ENCODE measurements around the gene PNCK. TPM values are rescaled to one million over a fixed set of nuclear protein-coding genes. Genes with fewer than 3 reads are reported as not detected.
"Not testable (repeated sequence)": the region's sequence is repeated elsewhere in the genome, so short reads cannot be mapped to it uniquely, and the experiment has no call there.

The PNCK gene
- total and polyA plus RNA-seq, 2 experiments from 2014 or later, result 3.5 to 11.9 TPM

DNA sequence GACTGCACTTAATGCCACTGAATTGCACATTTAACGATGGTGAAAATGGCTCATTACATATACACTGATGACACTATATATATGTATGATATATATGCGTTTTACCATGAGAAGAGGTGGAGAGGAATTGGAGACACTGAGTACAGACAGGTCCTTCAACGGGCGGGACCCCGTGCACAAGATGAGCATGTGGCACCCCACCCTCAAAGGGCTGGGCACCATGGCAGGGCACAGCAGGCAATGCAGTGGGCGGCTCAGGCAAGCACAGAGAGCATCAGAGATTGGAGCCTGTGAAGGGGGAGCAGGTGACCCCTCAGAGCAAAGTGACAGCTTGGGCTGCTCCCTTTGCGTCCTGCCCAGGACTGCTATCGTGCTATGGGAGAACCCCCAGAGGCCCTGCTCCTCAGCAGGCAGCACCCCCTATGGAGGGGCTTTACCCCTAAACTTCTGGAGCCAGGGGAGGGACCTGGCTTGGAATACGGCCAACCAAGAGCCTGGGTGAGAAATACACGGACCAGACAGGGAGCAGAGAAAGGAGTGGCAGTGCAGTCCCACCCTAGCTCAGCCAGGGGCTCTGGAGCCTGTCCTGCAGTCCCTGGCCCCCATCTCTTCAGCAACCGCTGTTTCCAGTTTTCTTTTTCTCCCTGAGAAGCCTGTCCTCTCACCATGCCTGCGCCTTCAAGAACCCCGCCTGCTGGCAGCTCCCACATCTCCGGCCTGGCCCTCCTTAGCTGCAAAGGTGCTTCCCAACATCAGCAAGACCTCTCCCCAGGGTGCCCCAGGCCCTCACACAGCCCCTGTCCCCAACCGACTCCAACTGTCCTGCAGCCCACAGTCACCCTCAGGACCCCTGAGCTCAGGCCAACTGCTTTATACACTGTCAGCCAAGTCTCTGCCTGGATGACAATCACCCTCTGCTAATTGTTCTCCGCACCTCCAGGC, 24.6 kb upstream of the PNCK start:
- TF ChIP-seq, protein P1, sequence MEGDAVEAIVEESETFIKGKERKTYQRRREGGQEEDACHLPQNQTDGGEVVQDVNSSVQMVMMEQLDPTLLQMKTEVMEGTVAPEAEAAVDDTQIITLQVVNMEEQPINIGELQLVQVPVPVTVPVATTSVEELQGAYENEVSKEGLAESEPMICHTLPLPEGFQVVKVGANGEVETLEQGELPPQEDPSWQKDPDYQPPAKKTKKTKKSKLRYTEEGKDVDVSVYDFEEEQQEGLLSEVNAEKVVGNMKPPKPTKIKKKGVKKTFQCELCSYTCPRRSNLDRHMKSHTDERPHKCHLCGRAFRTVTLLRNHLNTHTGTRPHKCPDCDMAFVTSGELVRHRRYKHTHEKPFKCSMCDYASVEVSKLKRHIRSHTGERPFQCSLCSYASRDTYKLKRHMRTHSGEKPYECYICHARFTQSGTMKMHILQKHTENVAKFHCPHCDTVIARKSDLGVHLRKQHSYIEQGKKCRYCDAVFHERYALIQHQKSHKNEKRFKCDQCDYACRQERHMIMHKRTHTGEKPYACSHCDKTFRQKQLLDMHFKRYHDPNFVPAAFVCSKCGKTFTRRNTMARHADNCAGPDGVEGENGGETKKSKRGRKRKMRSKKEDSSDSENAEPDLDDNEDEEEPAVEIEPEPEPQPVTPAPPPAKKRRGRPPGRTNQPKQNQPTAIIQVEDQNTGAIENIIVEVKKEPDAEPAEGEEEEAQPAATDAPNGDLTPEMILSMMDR (conservative IDR thresholded peaks at IDR 0.05; ENCODE audit: low read depth in 2 of 2), result no peak
- no peak for TF ChIP-seq ZNF114 (CRISPR knock-in tag; IDR thresholded peaks at IDR 0.05)
- TF ChIP-seq JUNB (IDR thresholded peaks at IDR 0.05; ENCODE audit: unreplicated experiment), result no peak
- Mint-ChIP-seq H3K36me3 (ENCODE audit: low read depth) (peaks cover 31% of the 10 kb centered on the region; the same call in 2 of the 3 replicates), H3K27me3 (ENCODE audit: insufficient read depth, low read depth, poor library complexity) (peaks cover 9% of the 10 kb centered on the region), H3K4me3 (no peak overlapping the region), H3K9me3 (peaks cover 3% of the 10 kb centered on the region; the same call in 1 of the 3 replicates), H3K27ac (no peak overlapping the region; the same call in none of the 2 replicates), H3K4me1 (peaks cover 3% of the 10 kb centered on the region; the same call in 1 of the 3 replicates)
- H3K4me3 ChIP-seq, result no peak overlapping the region
- H3F3A ChIP-seq (replicated peaks; ENCODE audit: low read depth), result no peaks in the 10 kb centered on the region
- no peak overlapping the region for H3K27ac ChIP-seq (ENCODE audit: low read depth)
- no peaks in the 10 kb centered on the region for H3K79me2 ChIP-seq (replicated peaks; ENCODE audit: insufficient read depth)
- H2AFZ ChIP-seq, result no peak overlapping the region
- no peaks in the 10 kb centered on the region for H3K9me2 ChIP-seq (ENCODE audit: insufficient read depth)
- no peaks in the 10 kb centered on the region for H4K20me1 ChIP-seq (replicated peaks; ENCODE audit: insufficient read depth)
- no peak for DNase-seq (ENCODE audit: low spot score)
- H3K27me3 ChIP-seq (ENCODE audit: insufficient read depth), result no peaks in the 10 kb centered on the region
- no peaks in the 10 kb centered on the region for H3K36me3 ChIP-seq (ENCODE audit: insufficient read depth)
- H3K4me1 ChIP-seq (ENCODE audit: insufficient read depth), result no peaks in the 10 kb centered on the region
- H3K4me2 ChIP-seq, result no peak overlapping the region
- ATAC-seq, result no peak; the same call in 2 of the 3 replicates

DNA sequence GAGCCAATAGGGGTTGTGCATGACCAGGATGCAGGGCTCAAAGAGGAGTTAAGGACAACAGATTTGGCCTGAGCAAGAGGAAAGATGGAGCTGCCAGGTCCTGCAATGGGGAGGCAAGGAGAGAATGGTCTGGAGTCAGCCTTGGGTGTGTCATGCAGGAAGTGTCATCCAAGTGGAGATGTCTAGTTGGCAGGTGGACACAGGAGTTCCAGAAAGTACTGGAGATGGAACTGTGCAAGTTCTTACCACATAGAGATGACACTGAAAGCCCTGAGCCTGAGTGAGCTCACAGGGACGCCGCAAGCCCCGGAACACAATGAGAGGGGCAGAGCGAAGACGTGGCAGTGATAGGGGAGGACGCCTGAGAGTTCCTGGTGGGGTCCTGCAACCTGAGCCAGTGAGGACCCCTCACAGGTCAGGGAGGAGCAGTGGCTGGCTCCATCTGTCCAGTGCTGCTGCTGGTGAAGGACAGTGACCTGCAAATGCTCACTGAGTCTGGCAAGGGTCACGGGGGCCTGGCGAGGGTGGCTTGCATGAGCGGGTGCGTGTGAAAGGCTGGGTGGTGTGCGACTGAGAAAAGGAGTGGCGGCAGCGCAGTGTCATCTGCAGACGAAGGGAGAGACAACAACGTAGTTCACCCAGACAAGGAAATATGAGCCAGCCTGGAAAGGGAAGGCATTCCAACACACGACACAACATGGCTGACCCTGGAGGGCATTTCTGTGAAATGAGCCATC, 23.5 kb upstream of the PNCK start:
- H3K4me1 ChIP-seq (ENCODE audit: insufficient read depth); H3K27ac ChIP-seq (ENCODE audit: low read depth); H3K4me1 Mint-ChIP-seq; H3K4me2 ChIP-seq; H3F3A ChIP-seq (replicated peaks; ENCODE audit: low read depth); H3K27me3 Mint-ChIP-seq (ENCODE audit: insufficient read depth, low read depth, poor library complexity); H4K20me1 ChIP-seq (replicated peaks; ENCODE audit: insufficient read depth); H3K27me3 ChIP-seq (ENCODE audit: insufficient read depth); DNase-seq (ENCODE audit: low spot score); H3K79me2 ChIP-seq (replicated peaks; ENCODE audit: insufficient read depth); ATAC-seq; H3K9me2 ChIP-seq (ENCODE audit: insufficient read depth); H3K36me3 ChIP-seq (ENCODE audit: insufficient read depth); H3K4me3 ChIP-seq; H2AFZ ChIP-seq; H3K9me3 Mint-ChIP-seq; H3K4me3 Mint-ChIP-seq: not testable (repeated sequence)
- H3K27ac Mint-ChIP-seq, result peak overlapping the region; percentile 51; the same call in 1 of the 2 replicates
- H3K36me3 Mint-ChIP-seq (ENCODE audit: low read depth), result peaks cover 28% of the 10 kb centered on the region; the same call in 2 of the 3 replicates

DNA sequence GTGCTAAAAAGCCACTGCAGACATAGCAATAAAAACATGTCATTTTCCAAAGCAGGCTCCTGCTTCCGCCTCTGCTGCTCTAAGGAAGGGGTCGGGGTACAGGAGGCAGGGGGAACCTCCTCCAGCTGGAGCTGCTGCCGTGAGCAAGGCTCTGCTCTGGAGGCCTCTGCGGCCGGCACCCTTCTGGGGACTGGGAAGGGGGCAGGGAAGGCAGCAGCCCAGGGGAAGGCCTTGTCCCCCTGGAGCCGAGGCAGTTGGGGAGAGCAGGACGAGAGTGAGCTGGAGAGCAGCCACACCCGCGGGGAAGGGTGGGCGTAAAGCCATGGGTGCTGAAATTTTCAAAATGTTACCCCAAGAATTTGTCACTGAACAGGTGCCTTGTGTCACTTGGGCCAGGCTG, 22.9 kb upstream of the PNCK start:
- not testable (repeated sequence) for H3K9me3 Mint-ChIP-seq; H3K27me3 Mint-ChIP-seq (ENCODE audit: insufficient read depth, low read depth, poor library complexity); H3K9me2 ChIP-seq (ENCODE audit: insufficient read depth); H3K36me3 ChIP-seq (ENCODE audit: insufficient read depth); H3K27me3 ChIP-seq (ENCODE audit: insufficient read depth); H3K4me2 ChIP-seq; DNase-seq (ENCODE audit: low spot score); H2AFZ ChIP-seq; H3K79me2 ChIP-seq (replicated peaks; ENCODE audit: insufficient read depth); H3K27ac ChIP-seq (ENCODE audit: low read depth); H3K4me1 ChIP-seq (ENCODE audit: insufficient read depth); H3K4me1 Mint-ChIP-seq; H3K27ac Mint-ChIP-seq; H3F3A ChIP-seq (replicated peaks; ENCODE audit: low read depth); H3K4me3 ChIP-seq; H3K4me3 Mint-ChIP-seq; H4K20me1 ChIP-seq (replicated peaks; ENCODE audit: insufficient read depth); ATAC-seq
- H3K36me3 Mint-ChIP-seq (ENCODE audit: low read depth), result peaks cover 24% of the 10 kb centered on the region; the same call in 2 of the 3 replicates
- peak; percentile 9; the same call in 1 of the 2 replicates for TF ChIP-seq POLR2AphosphoS5 (IDR thresholded peaks at IDR 0.05; ENCODE audit: low read depth)

Data from GM23338 (cell line).